ENCODE measurements around the gene CENPX. TPM values are rescaled to one million over a fixed set of nuclear protein-coding genes. Genes with fewer than 3 reads are reported as not detected.
A peak's percentile ranks its signal among the peaks of the same experiment; 100 is the strongest.

CENPX gene
- total and polyA plus RNA-seq, 2 of the 13 experiments (the other 11 are each of a cell fraction or from before 2014, with no cell fraction given): 92.7 to 170 TPM

GRCh38 chr17:81994593-81995462 lies 27.9 kb downstream of the CENPX start (continued):
- peak; percentile 83; the same call in 1 of the 2 replicates for TF ChIP-seq TERF1 (CRISPR knock-in tag; IDR thresholded peaks at IDR 0.05)
- TF ChIP-seq DR1 (CRISPR knock-in tag; IDR thresholded peaks at IDR 0.05): peak; percentile 82
- peak; percentile 83; the same call in 1 of the 2 replicates for TF ChIP-seq SALL1 (CRISPR knock-in tag; IDR thresholded peaks at IDR 0.05)
- peak; percentile 75 for TF ChIP-seq ZSCAN5A (CRISPR knock-in tag; IDR thresholded peaks at IDR 0.05; ENCODE audit: borderline replicate concordance)
- peak; percentile 86; the same call in 1 of the 2 replicates for TF ChIP-seq ZBTB25 (CRISPR knock-in tag; IDR thresholded peaks at IDR 0.05)
- peak; percentile 61 for TF ChIP-seq ZFP90 (CRISPR knock-in tag; IDR thresholded peaks at IDR 0.05; ENCODE audit: borderline replicate concordance)

Measured in HepG2 (cell line).